Stimulated activated CD4-positive, alpha-beta T cell treated with anti-CD3 and anti-CD28 coated beads, TNF-alpha, amount 100 ng/mL, for 24 hours (primary cell): ENCODE measurements around the gene NEDD4.
"Not testable (repeated sequence)": the region's sequence is repeated elsewhere in the genome, so short reads cannot be mapped to it uniquely, and the experiment has no call there.

Experiments used
- DNase-seq, 3 experiments: peaks; one replicate each; pipeline ENCODE4 v3.0.0-alpha.2; 2020; ENCODE audit warnings: low read depth in 3 of 3

NEDD4 gene

DNA sequence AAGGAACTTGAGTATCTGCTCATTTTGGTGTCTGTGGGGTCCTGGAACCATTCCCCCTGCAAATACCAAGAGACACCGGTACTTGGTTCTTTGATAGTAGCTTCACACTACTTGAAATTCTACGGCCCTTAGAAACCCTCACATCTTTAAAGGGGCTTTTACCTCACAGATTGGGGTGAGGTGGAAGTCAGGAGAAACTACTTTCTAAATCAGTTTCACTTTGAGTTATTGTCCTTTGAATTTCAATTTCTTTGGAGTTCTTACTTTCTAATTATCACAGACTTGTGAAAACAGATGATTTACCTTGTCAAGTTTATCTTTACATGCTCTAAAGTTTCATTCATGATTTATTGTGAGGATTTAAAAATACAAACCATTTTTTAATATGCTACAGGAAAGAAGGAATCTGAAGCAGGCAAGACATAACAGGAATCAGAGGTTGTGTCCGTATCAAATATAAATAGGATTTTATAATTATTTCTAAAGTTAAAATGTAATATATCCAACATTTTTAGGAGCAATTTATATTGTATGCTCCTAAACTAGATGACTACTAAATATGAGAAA, 98.9 kb downstream of the NEDD4 start:
- DNase-seq, result no peak

DNA sequence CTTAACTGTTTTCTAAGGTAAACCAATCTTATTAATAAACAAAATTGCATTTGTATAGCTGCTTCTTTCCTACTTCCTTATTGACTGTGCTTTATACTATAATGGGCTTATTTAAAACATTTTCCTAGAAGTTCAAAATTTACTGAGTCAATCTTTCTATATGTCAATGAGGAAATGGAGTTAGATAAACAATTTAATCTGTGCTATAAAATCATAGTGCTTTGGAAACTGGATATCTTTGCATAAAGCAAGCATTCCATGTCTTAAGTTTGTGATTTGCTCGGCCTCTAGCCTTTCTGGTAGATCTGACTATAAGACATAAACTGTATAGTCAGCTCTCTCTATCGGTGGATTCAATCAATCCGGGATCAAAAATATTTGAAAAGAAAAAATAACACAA, 99.6 kb downstream of the NEDD4 start:
- DNase-seq, result no peak

DNA sequence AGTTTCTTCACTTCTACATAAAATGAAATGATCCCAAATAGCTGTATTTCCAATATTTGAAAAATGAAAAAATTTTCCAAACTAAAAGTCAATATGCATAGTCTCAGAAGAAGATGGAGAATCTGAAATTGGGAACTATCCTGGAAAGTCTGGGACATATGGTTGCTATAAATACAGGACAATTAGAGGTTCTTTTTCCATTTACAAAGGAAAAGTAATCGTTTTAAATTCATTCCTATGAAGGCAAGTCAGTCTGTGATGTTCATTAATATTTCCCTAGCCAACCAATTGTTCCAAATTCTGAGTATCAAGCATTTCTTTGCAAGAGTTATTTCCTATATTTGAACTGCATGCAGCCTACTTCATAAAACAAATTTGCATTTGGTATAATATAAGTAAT, 102.2 kb downstream of the NEDD4 start:
- no peak for DNase-seq

DNA sequence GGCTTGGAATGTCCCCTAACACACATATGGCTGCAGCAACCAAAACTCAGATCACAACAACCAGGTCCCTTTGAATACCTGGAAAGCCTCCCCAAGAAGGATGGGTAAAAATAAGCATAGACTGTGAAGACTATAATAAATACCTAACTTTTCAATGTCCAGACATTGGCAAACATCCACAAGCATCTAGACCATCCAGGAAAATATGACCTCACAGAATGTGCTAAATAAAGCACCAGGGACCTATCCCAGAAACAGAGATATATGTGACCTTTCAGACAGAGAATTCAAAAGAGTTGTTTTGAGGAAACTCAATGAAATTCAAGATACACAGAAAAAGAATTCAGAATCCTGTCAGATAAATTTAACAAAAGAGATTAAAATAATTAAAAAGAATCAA, 109.2 kb downstream of the NEDD4 start:
- no peak for DNase-seq

DNA sequence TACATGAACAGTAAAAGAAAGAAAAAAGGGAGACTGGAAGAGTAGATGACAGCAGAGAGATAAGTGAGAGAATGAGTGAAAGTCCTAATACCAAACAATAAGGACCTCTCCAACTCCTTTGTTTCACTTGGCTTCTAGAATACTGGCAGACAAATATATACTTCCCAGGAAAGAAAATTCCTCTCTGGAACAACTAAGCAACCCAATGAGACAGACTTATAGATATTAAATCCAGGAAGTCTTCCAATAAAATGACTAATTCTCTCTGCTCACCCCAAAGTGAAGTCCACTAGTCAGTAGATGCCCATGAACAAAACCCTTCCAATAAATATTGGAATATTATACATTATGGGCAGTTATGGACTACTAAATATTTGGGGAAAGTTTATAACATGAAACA, 114.2 kb downstream of the NEDD4 start:
- no peak for DNase-seq

DNA sequence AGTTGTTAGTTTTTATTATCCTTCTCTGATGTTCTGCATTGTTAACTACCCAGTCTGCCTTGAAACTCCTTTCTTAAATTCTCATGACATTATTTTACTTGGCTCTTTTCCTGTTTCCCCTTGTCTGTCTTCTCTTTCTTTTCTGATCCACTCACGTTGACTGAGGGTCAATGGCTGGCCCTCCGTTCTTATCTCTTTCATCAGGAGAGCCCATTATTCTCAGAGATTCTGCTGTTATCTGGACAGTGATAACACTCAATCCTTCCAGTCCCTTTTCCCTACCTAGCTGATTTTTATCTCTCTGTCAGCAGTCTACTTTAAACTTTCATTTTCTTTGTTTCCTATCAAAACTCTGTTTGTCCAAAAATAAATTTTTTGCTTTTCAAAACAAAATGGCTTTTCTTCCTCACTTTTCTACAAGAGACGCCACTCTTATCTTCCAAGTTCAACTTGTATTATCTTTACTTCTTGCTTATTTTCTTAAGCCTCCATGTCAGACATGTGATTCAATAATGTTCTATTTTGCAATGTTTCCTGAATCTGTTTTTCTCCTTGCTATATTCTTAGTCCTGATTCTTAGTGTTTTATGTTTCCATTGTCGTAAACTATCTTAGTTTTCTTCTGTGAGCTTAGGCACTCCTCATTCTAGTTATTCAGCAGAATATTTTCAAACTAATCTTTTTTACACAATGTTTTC, 120.2 kb downstream of the NEDD4 start:
- no peak for DNase-seq

DNA sequence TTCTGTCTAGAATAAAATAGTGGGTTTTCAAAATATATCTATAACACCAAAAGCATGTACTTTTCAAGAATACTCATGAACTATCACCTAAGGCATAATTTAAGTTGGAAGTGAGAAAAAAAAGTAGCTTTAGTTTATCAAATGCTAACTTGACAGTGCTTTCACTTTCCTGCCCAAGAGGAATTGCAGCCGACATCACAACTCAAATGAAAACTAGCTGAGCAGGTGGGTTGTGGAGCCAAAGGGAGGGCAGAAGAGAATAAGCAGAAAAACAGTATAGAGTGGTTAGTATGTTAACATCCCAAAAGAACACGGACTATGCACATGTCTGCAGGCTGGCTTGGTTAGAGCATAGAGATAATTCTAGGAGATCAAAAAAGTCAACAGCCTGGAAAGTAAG, 120.9 kb downstream of the NEDD4 start:
- DNase-seq, result no peak

DNA sequence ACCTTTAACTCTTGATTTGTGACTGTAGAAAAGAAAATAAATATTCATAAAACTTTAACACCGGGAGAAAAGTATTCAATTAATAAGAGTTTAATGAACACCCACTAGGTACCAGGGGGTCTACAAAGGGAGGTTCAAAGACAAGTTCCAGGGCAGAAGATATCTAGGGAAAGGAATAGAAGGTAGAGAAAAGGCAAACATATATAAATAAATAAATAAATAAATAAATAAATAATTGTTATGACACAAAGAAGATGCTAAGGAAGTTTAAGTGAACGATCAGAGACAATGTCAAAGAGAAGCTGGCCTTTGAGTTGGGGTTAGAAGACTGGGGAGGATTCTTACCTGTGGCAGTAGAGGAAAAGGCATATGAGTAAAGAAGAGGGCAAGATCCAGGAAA, 123.8 kb downstream of the NEDD4 start:
- DNase-seq, result no peak

DNA sequence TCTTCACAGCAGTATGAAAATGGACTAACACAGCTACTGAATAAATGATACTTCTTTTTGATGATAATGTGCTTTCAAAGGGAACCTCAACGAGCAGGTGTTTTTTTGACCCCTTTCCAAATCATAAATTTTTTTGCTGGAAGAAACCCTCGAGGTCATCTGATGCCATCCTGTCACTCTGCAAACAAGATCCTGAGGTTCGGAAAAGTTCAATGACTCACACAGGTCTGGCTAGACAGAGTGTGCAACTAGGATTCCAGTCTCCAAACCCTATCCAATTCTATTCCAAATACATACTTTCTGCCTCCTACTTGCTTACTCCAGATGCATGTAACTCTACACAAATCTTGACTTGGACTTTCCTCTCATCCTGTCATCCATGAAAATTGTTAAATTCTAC, 124.7 kb downstream of the NEDD4 start:
- no peak for DNase-seq

DNA sequence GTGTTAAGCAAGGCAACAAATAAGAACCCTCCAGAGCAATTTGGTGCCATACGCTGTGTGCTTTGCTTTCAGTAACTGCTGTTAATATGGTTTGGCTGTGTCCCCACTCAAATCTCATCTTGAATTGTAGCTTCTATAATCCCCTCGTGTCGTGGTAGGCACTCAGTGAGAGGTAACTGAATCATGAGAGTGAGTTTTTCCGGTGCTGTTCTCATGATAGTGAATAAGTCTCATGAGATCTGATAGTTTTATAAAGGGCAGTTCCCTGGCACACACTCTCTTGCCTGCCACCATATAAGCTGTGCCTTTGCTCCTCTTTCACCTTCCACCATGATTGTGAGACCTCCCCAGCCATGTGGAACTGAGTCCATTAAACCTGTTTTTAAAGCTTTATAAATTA, 125.1 kb downstream of the NEDD4 start:
- not testable (repeated sequence) for DNase-seq

DNA sequence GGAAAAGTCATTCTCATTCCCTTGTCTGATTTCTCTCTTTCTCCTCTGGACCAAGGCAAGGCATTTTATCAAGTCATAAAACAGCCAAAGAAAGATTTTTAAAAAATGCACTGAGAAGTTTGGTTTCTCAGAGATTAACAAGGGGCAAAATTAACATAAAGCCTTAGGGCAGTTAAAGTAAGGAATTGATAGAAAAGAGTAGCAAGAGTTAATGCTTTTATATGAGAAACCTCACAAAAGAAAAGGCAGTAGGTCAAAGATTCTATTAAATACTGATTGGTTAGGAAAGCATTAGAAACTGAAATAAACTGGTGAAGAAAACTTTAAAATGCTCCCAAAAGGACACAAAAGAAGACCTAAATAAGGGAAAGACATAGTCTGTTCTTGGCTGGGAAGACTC, 129.5 kb downstream of the NEDD4 start:
- DNase-seq, result no peak

DNA sequence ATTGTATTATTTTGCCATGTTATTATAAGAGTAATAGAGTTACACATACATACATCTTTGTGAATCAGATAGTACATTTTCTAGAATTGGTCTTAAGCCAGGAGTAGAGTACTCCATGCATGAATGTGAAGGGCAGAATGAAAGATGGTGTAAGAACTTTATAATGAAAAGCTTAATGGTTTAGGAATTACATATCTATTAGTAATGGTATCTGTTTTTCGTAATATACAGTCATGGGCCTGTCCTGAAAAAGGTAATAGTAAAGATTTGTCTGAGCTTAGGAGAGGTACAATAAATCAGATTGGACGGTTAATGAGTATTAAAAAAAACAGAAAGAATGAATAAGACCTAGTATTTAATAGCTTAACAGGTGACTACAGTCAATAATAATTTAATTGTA, 132.3 kb downstream of the NEDD4 start:
- DNase-seq, result no peak

DNA sequence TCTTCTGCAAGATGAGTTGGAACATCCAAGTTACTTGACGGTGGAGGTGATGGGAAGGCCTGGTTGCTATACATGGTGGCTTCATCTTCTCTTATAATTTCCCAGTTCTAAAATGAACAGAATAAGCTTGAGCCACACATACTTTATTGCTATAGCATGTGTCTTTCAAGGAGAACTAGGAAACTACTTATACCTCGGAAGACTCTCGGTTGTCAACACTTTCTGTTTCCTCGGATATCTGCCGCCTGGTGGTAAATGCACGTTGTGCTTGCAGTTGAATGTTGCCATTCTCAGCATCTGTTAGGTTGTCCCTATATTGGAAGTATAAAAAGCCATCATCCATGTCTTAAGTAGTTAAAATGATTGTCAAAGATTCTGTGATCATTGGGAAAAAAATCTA, 132.9 kb downstream of the NEDD4 start:
- no peak for DNase-seq

DNA sequence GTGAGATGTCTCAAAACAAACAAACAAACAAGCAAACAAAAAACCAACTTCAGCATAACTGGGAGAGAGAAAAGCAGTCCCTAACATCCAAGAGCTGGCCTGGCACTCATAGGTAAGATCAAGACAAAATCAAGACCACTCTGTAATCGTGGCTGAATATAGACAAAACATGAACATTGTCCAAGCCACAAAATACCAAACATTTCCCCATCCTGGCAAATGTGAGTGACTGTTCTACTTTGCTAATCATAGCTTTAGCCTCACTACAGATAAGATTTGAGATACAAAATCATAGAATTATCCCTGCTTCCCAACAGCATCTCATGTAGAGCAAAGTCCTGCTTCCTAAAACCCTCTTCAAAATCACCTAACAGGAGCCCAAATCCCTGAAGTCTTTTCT, 133.7 kb downstream of the NEDD4 start:
- DNase-seq, result no peak

DNA sequence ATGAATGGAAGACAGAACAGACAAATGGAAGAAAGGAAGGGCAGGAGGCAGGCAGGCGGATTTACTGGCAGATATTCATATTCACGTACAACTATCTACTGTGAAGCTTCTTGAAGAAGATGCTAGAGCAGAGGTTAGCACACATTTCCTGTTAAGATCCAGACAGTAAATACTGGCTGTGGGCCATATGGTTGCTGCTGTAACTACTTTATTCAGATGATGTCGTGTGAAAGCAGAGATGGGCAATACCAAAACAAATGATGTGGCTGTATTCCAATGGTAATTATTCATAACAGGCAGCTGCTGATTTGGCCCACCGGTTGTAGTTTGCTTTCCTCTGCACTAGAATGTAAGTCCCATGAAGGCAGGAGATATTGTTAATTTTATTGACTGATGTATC, 134.8 kb downstream of the NEDD4 start:
- no peak for DNase-seq

DNA sequence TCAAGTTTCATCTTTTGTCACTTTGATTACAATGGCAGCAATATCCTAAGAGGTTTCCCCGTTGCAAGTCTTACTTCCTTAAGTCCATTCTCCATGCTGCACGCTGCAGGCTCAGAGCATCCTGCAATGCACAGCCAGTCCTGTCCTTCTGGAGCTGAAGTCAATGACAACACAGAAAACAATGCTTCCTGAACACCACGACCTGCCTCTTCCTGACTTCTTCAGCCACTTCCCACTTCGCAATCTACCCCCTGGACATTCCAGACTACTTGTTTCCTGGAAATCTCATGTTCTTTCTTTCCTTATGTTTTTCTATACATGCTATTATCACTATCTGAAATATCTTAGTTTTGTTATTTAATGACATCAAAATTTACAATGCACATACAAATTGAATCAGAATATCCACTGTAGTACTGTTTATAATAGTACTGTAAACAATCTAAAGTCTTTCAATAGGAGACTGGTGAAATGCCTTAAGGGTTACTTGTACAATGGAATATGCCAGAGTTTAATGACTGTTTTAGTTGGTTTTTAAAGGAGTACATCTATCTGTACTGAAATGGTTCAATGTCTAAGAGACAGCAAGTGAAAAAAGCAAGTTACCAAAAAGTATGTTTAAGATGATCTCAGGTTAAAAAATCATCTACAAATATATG, 136.8 kb downstream of the NEDD4 start:
- no peak for DNase-seq

DNA sequence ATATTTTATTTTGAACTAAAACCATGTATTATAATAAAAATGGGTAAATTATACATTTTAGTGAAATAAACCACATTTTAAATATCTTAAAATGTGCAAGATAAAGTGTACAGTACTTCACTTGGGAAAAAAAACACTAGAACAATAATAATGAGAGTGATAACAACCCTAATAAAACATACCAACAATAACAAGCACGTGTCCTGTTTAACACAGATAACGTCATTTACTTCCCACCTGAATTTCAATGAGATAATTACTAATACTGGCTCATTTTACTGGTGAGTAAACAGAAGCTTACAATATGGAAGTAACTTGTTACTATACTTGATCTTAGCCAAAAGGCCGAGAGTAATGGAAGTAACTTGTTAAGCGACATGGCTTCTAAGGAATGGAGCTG, 140.3 kb downstream of the NEDD4 start:
- DNase-seq, result no peak

DNA sequence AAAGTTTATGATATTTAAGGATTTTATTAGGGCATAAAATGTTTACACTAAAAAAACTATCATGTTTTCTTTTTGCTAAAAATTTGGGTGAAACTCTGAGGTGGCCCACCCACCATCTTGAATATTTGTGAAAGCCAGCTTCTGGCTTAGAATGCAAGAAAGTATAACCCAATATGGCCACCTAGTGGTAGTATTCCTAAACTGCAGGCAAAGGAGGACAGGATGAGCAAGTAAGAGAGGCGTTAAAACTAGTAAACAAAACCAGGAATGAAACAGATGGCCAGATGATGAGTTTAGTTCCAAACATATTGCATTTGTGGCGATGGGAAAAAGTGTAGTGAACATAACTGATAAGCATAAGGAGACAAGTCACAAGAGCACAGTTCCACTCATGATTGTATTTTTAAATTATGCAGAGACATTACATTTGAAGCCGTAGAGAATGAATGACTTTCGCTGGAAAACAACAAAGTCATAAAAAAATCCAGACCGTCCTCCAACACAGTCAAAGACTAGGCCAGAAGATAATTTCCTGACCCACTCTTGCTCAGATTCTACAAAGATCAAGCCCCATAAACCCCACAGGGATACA, 147.2 kb downstream of the NEDD4 start:
- peak in 2 of 3 experiments; percentile 7 to 48 for DNase-seq

DNA sequence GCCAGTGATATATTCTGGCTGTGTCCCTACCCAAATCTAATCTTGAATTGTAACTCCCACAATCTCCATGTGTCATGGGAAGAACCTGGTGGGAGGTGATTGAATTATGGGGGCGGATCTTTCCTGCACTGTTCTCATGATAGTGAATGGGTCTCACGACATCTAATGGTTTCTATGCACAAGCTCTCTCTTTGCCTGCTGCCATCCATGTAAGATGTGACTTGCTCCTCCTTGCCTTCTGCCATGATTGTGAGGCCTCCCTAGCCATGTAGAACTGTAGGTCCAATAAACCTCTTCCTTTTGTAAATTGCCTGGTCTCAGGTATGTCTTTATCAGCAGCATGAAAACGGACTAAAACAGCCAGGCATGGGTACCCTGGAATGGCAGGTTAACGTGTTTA, 150.5 kb downstream of the NEDD4 start:
- DNase-seq, result not testable (repeated sequence)

DNA sequence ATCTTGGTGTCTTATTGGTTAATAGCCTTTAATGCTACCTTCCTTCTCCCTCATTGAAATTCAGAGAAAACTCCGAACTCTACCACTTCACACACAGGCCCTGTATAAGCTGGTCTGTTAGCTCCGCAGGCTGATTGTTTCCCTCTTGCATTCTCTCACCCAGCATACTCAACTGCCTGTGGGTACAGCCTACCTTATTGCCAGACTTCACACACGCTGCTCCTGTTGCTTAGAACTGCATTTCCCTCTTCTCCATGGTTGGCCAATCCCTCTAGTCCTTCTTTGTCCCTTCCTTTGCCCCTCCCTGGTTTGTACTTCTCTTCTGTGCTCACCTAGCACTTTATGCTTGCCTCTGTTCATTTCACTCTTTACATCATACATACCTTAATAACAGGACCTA, 157.5 kb downstream of the NEDD4 start:
- DNase-seq, result no peak

DNA sequence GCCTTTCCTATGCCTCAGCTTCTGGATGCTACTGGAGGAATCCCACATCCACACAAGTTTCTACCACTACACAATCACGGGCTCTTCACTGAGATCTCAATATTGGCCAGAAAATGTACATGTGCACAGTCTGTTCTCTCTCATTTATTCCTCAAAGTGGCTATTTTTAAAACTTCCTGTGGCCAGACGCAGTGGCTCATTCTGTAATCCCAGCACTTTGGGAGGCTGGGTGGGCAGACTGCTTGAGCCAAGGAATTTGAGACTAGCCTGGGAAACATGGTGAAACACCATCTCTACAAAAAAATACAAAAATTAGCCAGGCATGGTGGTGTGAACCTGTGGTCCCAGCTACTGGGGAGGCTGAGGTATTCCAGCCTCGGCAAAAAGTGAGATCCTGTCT, 159.1 kb downstream of the NEDD4 start:
- no peak for DNase-seq

DNA sequence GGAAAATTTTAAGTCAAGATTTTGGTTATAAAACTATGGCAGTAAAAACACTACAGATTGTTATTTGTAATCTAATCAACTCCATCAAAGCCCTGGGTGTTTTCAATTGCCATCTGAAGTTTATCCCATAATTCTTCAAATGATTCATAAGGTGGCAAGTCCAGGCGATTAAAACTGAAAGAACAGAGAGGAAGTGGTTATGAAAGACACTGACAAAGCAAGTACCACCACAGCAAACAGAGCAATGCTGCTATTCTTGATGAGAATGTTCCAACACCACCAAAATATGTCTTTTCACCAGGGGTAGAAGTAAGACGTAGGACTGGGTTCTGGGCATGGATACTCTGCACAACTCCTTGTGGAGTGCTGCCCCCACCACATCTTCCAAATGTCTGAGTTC, 163.6 kb downstream of the NEDD4 start:
- no peak for DNase-seq

DNA sequence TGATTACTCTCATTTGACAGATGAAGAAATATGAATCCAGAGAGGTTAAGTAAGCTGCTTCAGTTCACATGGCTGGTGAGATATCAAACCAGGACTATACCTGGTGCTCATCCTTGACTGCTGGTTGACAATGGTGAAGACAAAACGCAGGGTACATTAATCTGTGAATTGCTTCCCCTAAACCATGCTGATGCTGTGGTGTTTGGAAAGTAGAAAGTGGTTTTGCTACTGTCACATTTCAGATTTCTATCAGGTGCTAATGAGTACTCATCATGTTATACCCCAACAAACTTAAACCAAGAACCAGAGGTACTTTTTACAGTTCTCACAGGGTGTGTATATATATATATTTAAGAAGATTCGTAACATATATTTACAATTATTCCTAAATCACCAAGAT, 165.5 kb downstream of the NEDD4 start:
- DNase-seq, result no peak
